HepG2 (cell line): ENCODE measurements around the gene IFIH1. TPM values are rescaled to one million over a fixed set of nuclear protein-coding genes. Genes with fewer than 3 reads are reported as not detected.

Source experiments
- ARNT ChIP-seq: fragments of 450-650 bp; IDR thresholded peaks from 2 replicates; pipeline ENCODE4 v1.6.1; 2017
- CC2D1A ChIP-seq: sonication (generic); formaldehyde crosslinking; IDR thresholded peaks from 2 replicates; pipeline ENCODE4 v1.8.1; 2023; ENCODE audit warnings: mild to moderate bottlenecking, missing genetic modification reagents
- GTF2F1 ChIP-seq: fragments of 150-350 bp; IDR thresholded peaks from 2 replicates; pipeline ENCODE4 v1.6.1; 2014; ENCODE audit warnings: low read length
- GTF3A ChIP-seq: sonication (generic); formaldehyde crosslinking; conservative IDR thresholded peaks from 2 replicates; pipeline ENCODE4 v1.4.0; 2020; ENCODE audit warnings: mild to moderate bottlenecking, missing genetic modification reagents
- JUN ChIP-seq: sonication (generic); formaldehyde crosslinking; IDR thresholded peaks from 2 replicates; pipeline ENCODE4 v1.4.0; 2020; ENCODE audit warnings: mild to moderate bottlenecking, missing genetic modification reagents
- KDM5B ChIP-seq: sonication (generic); formaldehyde crosslinking; IDR thresholded peaks from 2 replicates; pipeline ENCODE4 v1.4.0; 2020; ENCODE audit warnings: missing genetic modification reagents, mild to moderate bottlenecking, borderline replicate concordance
- MAFK ChIP-seq, 2 experiments: IDR thresholded peaks in 1 of 2; conservative IDR thresholded peaks in 1 of 2; 2 replicates each; pipeline ENCODE4 v1.6.1; 2011; ENCODE audit warnings: improper control_type of control experiment in 2 of 2, low read length in 2 of 2
- MEIS1 ChIP-seq: sonication (generic); formaldehyde crosslinking; IDR thresholded peaks from 2 replicates; pipeline ENCODE4 v1.9.0; 2021; ENCODE audit warnings: mild to moderate bottlenecking, missing genetic modification reagents, moderate library complexity, borderline replicate concordance
- MTF2 ChIP-seq: sonication (generic); formaldehyde crosslinking; IDR thresholded peaks from 2 replicates; pipeline ENCODE4 v1.5.0; 2020; ENCODE audit warnings: missing genetic modification reagents, borderline replicate concordance
- NR2F2 ChIP-seq: IDR thresholded peaks from 2 replicates; pipeline ENCODE4 v1.6.1; 2012; ENCODE audit warnings: low read depth, inconsistent platforms, borderline replicate concordance
- SMARCC2 ChIP-seq: fragments of 450-650 bp; IDR thresholded peaks from 2 replicates; pipeline ENCODE4 v1.6.1; 2017; ENCODE audit warnings: antibody characterized with exemption, mild to moderate bottlenecking
- SSRP1 ChIP-seq: IDR thresholded peaks from 2 replicates; pipeline ENCODE4 v1.6.1; 2016; ENCODE audit warnings: control low read depth
- THYN1 ChIP-seq: sonication (generic); formaldehyde crosslinking; IDR thresholded peaks from 2 replicates; pipeline ENCODE4 v1.8.1; 2023; ENCODE audit warnings: low read depth, mild to moderate bottlenecking, moderate library complexity, missing genetic modification reagents, borderline replicate concordance
- ZNF143 ChIP-seq: sonication (generic); formaldehyde crosslinking; IDR thresholded peaks from 2 replicates; pipeline ENCODE4 v1.4.0; 2020; ENCODE audit warnings: missing genetic modification reagents
- ZNF3 ChIP-seq: IDR thresholded peaks from 2 replicates; pipeline ENCODE4 v1.7.0; 2017; ENCODE audit warnings: inconsistent platforms
- ZNF432 ChIP-seq: sonication (generic); formaldehyde crosslinking; IDR thresholded peaks from 2 replicates; pipeline ENCODE4 v1.5.0; 2020; ENCODE audit warnings: missing genetic modification reagents, mild to moderate bottlenecking, borderline replicate concordance
- ZNF501 ChIP-seq: sonication (generic); formaldehyde crosslinking; IDR thresholded peaks from 2 replicates; pipeline ENCODE4 v1.5.1; 2020; ENCODE audit warnings: mild to moderate bottlenecking, moderate library complexity, missing genetic modification reagents
- ZNF660 ChIP-seq: sonication (generic); formaldehyde crosslinking; IDR thresholded peaks from 2 replicates; pipeline ENCODE4 v1.5.1; 2020; ENCODE audit warnings: mild to moderate bottlenecking, low read depth, missing genetic modification reagents, borderline replicate concordance
- ZSCAN20 ChIP-seq: sonication (generic); formaldehyde crosslinking; IDR thresholded peaks from 2 replicates; pipeline ENCODE4 v1.4.0; 2020; ENCODE audit warnings: missing genetic modification reagents, mild to moderate bottlenecking, borderline replicate concordance
- polyA plus RNA-seq, 8 experiments: library from polyadenylated mRNA; depleted of rRNA in 3 of 8; stranded (reverse) in 7 of 8; unstranded in 1 of 8; fragments of >200 nt; fragmentation: Illumina TruSeq in 4 of 8; extraction: Trizol in 4 of 8; gene quantifications; 2 replicates each; pipeline versions ENCODE4 v1.2.1 to v1.2.3, GENCODE V29; 2011 to 2016; ENCODE audit warnings: low read depth in 4 of 8, missing spikeins in 1 of 8, mixed read lengths in 1 of 8; ENCODE audit not compliant: insufficient read depth in 1 of 8
- total RNA-seq, 5 experiments: library from RNA; depleted of rRNA; stranded (reverse); fragments of >200 nt; fragmentation: Illumina TruSeq; extraction: Trizol; gene quantifications; 2 replicates each; pipeline ENCODE4 v1.2.3, GENCODE V29; 2016; ENCODE audit warnings: low read depth in 1 of 5
- TF ChIP-seq, protein P1 (sequence below): sonication (generic); formaldehyde crosslinking; IDR thresholded peaks from 2 replicates; pipeline ENCODE4 v1.4.0; 2020; ENCODE audit warnings: mild to moderate bottlenecking, low read depth, missing genetic modification reagents
- TF ChIP-seq, protein P2 (sequence below): sonication (generic); formaldehyde crosslinking; IDR thresholded peaks from 2 replicates; pipeline ENCODE4 v1.4.0; 2020; ENCODE audit warnings: low read depth, missing genetic modification reagents
- TF ChIP-seq, protein P3 (sequence below): sonication (generic); formaldehyde crosslinking; IDR thresholded peaks from 2 replicates; pipeline ENCODE4 v1.5.0; 2020; ENCODE audit warnings: missing genetic modification reagents, mild to moderate bottlenecking, borderline replicate concordance
- TF ChIP-seq, protein P4 (sequence below): sonication (generic); formaldehyde crosslinking; IDR thresholded peaks from 2 replicates; pipeline ENCODE4 v1.9.0; 2021; ENCODE audit warnings: missing genetic modification reagents, borderline replicate concordance

The IFIH1 gene
- total and polyA plus RNA-seq, 2 of the 13 experiments (the other 11 are each of a cell fraction or from before 2014, with no cell fraction given) = 1.5 to 11.5 TPM

DNA sequence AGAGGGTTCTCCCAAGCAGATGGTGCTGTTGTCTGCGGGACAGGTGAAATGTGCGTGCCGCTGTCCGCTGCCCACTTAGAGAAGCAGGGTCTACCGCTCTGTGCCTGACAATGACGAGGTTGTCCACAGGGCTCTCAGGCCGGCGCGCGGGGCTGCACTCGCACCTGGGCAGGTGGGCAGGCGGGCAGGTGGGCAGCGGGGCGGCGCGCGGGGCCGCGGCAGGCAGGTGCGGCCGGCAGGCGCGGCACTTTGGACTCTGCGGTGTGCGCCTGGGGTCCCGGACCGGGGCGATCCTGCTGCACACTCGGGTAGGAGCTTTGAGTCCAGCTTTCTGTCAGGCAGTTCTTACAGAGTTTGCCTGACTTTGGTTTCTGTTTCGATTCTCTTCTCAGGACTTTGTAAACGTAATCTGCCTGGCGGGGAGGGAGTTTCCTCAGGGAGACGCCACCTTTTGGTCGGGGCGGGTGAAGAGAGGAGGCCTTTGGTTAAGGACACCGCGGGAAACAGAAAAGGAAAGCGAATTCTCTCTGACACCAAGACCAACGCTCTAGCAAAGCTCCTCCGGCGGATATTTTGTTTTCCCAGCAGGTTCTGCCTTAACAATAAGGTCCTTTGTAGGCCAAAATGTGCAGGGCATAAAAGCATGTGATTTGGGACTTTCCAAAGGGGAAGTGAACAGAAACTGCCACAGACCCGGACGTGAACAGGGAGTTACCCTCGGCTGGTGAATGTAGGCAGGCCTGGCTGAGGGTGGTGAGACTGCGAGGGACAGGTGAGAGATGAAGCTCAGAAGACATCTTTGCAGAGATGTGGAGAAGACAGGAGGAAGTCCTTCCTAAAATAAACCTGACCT, at the start of gene IFIH1 (continued):
- TF ChIP-seq, protein P1, sequence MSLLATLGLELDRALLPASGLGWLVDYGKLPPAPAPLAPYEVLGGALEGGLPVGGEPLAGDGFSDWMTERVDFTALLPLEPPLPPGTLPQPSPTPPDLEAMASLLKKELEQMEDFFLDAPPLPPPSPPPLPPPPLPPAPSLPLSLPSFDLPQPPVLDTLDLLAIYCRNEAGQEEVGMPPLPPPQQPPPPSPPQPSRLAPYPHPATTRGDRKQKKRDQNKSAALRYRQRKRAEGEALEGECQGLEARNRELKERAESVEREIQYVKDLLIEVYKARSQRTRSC (CRISPR knock-in tag) = no peak
- TF ChIP-seq GTF3A (CRISPR knock-in tag) = no peak
- TF ChIP-seq SSRP1 (CRISPR knock-in tag) = no peak
- TF ChIP-seq KDM5B (CRISPR knock-in tag) = peak; percentile 75; the same call in 1 of the 2 replicates
- TF ChIP-seq, protein P2, sequence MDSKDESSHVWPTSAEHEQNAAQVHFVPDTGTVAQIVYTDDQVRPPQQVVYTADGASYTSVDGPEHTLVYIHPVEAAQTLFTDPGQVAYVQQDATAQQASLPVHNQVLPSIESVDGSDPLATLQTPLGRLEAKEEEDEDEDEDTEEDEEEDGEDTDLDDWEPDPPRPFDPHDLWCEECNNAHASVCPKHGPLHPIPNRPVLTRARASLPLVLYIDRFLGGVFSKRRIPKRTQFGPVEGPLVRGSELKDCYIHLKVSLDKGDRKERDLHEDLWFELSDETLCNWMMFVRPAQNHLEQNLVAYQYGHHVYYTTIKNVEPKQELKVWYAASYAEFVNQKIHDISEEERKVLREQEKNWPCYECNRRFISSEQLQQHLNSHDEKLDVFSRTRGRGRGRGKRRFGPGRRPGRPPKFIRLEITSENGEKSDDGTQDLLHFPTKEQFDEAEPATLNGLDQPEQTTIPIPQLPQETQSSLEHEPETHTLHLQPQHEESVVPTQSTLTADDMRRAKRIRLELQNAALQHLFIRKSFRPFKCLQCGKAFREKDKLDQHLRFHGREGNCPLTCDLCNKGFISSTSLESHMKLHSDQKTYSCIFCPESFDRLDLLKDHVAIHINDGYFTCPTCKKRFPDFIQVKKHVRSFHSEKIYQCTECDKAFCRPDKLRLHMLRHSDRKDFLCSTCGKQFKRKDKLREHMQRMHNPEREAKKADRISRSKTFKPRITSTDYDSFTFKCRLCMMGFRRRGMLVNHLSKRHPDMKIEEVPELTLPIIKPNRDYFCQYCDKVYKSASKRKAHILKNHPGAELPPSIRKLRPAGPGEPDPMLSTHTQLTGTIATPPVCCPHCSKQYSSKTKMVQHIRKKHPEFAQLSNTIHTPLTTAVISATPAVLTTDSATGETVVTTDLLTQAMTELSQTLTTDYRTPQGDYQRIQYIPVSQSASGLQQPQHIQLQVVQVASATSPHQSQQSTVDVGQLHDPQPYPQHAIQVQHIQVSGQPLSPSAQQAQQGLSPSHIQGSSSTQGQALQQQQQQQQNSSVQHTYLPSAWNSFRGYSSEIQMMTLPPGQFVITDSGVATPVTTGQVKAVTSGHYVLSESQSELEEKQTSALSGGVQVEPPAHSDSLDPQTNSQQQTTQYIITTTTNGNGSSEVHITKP (CRISPR knock-in tag) = peak; percentile 93
- peak; percentile 90; the same call in 1 of the 2 replicates for TF ChIP-seq ZNF501 (CRISPR knock-in tag)
- TF ChIP-seq THYN1 (CRISPR knock-in tag) = no peak
- no peak for TF ChIP-seq MTF2
- TF ChIP-seq ZSCAN20 (CRISPR knock-in tag) = no peak
- no peak for TF ChIP-seq GTF2F1
- TF ChIP-seq ARNT = no peak
- TF ChIP-seq SMARCC2 = no peak
- TF ChIP-seq MAFK (conservative IDR thresholded peaks at IDR 0.05 in 1 of 2, IDR thresholded peaks at IDR 0.05 in 1 of 2; ENCODE audit: low read length in 2 of 2) = no peak
- no peak for TF ChIP-seq NR2F2
- TF ChIP-seq CC2D1A (CRISPR knock-in tag) = 0 out of 2 replicates have a peak, but pooled peaks have one; percentile 36
- TF ChIP-seq MEIS1 (CRISPR knock-in tag) = no peak
- TF ChIP-seq, protein P3, sequence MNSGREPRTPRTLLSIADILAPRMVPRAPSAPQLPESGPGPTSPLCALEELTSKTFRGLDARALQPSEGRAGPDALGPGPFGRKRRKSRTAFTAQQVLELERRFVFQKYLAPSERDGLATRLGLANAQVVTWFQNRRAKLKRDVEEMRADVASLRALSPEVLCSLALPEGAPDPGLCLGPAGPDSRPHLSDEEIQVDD = peak; percentile 64; the same call in 1 of the 2 replicates
- TF ChIP-seq JUN = no peak
- TF ChIP-seq, protein P4, sequence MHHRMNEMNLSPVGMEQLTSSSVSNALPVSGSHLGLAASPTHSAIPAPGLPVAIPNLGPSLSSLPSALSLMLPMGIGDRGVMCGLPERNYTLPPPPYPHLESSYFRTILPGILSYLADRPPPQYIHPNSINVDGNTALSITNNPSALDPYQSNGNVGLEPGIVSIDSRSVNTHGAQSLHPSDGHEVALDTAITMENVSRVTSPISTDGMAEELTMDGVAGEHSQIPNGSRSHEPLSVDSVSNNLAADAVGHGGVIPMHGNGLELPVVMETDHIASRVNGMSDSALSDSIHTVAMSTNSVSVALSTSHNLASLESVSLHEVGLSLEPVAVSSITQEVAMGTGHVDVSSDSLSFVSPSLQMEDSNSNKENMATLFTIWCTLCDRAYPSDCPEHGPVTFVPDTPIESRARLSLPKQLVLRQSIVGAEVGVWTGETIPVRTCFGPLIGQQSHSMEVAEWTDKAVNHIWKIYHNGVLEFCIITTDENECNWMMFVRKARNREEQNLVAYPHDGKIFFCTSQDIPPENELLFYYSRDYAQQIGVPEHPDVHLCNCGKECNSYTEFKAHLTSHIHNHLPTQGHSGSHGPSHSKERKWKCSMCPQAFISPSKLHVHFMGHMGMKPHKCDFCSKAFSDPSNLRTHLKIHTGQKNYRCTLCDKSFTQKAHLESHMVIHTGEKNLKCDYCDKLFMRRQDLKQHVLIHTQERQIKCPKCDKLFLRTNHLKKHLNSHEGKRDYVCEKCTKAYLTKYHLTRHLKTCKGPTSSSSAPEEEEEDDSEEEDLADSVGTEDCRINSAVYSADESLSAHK (CRISPR knock-in tag) = no peak
- no peak for TF ChIP-seq ZNF3 (CRISPR knock-in tag)
- TF ChIP-seq ZNF660 = no peak
- no peak for TF ChIP-seq ZNF432 (CRISPR knock-in tag)
- TF ChIP-seq ZNF143 = no peak
